Testis (tissue), 2 donors: Measurements from ENCODE around the gene PYROXD2.

Experiments used
- CTCF ChIP-seq, 3 experiments: fragments of 450-650 bp in 2 of 3; fragments of 200-600 bp in 1 of 3; sonication (generic) in 1 of 3; IDR thresholded peaks; one replicate each; pipeline ENCODE4 v1.5.1; 2016 to 2019; ENCODE audit warnings: antibody characterized with exemption in 3 of 3, mild to moderate bottlenecking in 2 of 3, moderate library complexity in 1 of 3
- POLR2A ChIP-seq: fragments of 450-650 bp; IDR thresholded peaks from one replicate; pipeline ENCODE4 v1.6.1; 2017; ENCODE audit warnings: antibody characterized with exemption, mild to moderate bottlenecking, moderate library complexity

GRCh38 chr10:98453729-98454128, 38.7 kb upstream of the PYROXD2 start:
- no peak for TF ChIP-seq POLR2A
- TF ChIP-seq CTCF (IDR thresholded peaks at IDR 0.05), result no peak
